Measurements from ENCODE around the gene GCNA.

DNA sequence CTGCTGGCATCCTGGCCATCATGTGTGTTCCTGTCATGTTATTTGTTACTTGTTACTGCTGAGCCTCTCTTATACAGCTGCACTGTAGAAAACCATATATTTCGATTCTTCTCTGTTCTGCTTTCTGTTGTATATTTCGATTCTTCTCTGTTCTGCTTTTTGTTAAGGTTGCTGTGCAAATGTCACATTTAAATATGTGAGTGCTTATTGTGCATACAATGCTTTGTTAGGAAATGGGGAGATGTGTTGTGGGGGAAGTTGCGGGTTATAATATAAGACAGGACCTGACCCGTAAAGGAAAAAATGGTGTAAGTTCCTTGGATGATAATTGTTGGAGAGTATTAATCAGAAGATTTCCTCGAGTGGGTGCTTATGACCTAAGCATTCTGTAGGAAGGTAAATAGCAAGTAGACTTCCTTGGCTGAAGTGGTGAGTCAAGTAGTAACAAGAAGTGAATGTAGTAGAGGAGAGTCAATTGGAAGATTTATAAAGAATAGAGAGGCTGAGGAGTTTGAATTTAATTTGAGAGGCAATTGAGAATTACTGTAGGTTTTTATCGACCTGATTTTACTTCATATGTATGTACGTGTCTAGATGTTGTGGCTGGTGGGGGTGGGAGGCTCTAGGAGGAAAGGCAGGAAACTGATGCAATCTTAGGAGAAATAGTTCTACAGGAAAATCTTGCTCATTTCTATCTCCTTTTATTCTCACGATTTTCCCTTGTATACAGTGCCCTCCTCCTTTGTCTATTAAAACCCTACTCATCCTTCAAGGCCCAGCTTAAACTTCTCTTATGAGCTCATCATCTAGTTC lies 36.8 kb upstream of the GCNA start:
- TF ChIP-seq, protein P1, sequence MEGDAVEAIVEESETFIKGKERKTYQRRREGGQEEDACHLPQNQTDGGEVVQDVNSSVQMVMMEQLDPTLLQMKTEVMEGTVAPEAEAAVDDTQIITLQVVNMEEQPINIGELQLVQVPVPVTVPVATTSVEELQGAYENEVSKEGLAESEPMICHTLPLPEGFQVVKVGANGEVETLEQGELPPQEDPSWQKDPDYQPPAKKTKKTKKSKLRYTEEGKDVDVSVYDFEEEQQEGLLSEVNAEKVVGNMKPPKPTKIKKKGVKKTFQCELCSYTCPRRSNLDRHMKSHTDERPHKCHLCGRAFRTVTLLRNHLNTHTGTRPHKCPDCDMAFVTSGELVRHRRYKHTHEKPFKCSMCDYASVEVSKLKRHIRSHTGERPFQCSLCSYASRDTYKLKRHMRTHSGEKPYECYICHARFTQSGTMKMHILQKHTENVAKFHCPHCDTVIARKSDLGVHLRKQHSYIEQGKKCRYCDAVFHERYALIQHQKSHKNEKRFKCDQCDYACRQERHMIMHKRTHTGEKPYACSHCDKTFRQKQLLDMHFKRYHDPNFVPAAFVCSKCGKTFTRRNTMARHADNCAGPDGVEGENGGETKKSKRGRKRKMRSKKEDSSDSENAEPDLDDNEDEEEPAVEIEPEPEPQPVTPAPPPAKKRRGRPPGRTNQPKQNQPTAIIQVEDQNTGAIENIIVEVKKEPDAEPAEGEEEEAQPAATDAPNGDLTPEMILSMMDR (conservative IDR thresholded peaks at IDR 0.05; ENCODE audit: low read depth, low read length), result no peak
- TF ChIP-seq EZH2 (IDR thresholded peaks at IDR 0.05; ENCODE audit: borderline replicate concordance, low read depth, low read length, poor library complexity, severe bottlenecking), result no peak

Measured in A673 (cell line).